Body of pancreas (tissue), 4 donors: ENCODE results near the gene MYDGF.

Experiments
- POLR2A ChIP-seq, 3 donors: fragments of 450-650 bp; IDR thresholded peaks; one replicate each; pipeline ENCODE4 v1.6.1; 2016; ENCODE audit warnings: antibody characterized with exemption in 3 of 3, mild to moderate bottlenecking in 2 of 3
- TF ChIP-seq, protein P1 (sequence below), 7 experiments: fragments of 450-650 bp in 4 of 7; fragments of 200-600 bp in 3 of 7; sonication (generic) in 3 of 7; IDR thresholded peaks; one replicate each; pipeline ENCODE4 v1.5.1; 2016 to 2019; ENCODE audit warnings: antibody characterized with exemption in 7 of 7

DNA sequence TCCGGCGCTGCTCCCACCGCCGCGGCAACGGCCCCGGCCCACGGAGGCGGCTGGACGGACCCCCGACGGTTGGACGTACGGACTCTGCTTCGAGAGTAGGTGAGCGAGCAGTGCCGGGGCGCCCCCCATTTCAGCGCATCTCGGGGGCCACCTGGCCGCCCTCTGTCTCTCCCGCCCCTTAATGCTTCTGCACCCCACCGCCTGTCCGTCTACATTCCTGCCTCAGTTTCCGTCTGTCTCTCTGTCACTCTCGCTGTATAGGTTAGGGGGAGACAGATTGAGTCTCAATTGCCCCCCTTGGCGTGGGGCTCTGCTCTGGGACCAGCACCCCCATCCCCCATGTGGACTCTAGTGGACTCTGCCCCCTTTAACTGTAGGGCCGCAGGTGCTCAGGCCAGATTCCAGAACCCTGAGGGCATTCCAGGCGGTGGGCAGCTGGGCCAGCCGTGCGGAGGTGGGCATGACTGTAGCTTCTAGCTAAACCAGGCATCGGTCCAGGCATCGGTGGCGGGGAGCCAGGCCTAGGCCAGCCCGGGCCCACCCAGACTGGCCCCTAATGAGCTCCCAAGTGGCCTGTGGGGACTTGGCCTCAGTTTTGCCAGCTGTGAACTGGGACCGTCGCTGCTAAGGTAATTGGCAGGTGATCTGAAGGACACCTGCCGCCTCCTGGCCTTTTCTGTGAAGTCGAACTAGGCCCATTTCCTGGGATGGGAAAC, 30.5 kb downstream of the MYDGF start:
- TF ChIP-seq POLR2A (IDR thresholded peaks at IDR 0.05): no peak
- TF ChIP-seq, protein P1, sequence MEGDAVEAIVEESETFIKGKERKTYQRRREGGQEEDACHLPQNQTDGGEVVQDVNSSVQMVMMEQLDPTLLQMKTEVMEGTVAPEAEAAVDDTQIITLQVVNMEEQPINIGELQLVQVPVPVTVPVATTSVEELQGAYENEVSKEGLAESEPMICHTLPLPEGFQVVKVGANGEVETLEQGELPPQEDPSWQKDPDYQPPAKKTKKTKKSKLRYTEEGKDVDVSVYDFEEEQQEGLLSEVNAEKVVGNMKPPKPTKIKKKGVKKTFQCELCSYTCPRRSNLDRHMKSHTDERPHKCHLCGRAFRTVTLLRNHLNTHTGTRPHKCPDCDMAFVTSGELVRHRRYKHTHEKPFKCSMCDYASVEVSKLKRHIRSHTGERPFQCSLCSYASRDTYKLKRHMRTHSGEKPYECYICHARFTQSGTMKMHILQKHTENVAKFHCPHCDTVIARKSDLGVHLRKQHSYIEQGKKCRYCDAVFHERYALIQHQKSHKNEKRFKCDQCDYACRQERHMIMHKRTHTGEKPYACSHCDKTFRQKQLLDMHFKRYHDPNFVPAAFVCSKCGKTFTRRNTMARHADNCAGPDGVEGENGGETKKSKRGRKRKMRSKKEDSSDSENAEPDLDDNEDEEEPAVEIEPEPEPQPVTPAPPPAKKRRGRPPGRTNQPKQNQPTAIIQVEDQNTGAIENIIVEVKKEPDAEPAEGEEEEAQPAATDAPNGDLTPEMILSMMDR (IDR thresholded peaks at IDR 0.05): no peak
